HG03457 (cell line): Measurements from ENCODE around the gene AKTIP.
"Not testable (repeated sequence)": the region's sequence is repeated elsewhere in the genome, so short reads cannot be mapped to it uniquely, and the experiment has no call there.

Experiments
- ATAC-seq: cut with Tn5 transposase; IDR thresholded peaks from one replicate; pipeline ENCODE4 v1.9.1; 2021; ENCODE audit warnings: moderate number of reproducible peaks; ENCODE audit not compliant: unreplicated experiment

AKTIP gene

DNA sequence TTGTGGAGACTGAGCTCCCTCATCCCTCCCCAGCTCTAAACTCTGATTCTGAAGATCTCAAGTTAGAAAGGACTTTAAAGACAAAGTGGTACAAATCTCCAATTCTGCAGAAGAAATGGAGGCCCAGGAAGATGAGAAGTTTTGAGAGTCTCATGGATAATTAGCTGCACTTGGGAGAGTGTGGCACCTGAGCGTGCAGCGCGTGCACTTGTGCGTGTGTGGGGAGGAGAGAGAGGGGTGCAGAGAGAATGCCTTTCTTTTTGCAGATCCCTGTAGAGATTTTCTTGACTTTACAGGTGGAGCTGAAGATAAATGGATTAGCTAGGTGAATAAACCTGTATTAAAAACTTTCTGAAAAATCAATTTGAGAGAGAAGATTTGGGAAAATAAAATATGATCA, 14.8 kb upstream of the AKTIP start:
- ATAC-seq, result no peak

DNA sequence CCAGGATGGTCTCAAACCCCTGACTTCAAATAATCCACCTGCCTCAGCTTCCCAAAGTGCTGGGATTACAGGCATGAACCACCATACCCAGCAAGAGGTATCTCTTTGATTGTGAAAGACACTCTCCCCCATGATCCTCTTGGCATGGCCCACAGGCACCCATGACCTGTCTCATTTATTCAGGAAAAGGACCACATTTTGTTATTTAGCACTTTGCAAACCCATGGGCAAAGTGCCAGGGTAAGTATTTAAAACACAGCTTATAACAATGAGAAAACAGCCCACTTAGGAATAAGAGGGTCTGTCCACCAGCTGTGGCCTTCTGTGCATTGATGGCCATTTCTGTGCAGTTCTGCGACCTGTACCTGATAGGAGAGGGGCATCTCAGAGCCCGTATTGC, 12.8 kb upstream of the AKTIP start:
- ATAC-seq, result no peak

DNA sequence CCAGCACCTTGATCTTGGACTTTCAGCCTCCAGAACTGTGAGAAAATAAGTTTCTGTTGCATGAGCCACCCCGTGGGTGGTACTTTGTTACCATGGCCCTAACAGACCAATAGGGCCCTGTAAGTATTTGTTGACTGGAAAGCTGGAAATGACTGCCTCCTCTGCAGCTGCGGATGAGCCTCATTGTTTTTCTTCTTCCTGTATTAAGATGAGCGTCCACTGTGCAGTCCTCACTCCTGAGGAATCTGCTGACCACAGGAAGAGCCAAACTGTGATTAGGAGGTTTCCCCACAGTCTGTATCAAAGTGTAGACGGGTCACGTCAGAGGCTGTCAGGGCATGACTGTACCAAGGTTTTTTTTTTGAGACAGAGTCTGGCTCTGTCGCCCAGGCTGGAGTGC, 12.2 kb upstream of the AKTIP start:
- ATAC-seq, result no peak

DNA sequence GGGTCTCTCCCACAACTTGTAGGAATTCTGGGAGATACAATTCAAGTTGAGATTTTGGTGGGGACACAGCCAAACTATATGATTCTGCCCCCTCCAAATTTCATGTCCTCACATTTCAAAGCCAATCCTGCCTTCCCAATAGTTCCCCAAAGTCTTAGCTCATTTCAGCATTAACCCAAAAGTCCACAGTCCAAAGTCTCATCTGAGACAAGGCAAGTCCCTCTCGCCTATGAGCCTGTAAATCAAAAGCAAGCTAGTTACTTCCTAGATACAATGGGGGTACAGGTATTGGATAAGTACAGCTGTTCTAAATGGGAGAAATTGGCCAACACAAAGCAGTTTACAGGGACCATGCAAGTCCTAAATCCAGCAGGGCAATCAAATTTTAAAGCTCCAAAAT, 9.8 kb upstream of the AKTIP start:
- ATAC-seq, result not testable (repeated sequence)

DNA sequence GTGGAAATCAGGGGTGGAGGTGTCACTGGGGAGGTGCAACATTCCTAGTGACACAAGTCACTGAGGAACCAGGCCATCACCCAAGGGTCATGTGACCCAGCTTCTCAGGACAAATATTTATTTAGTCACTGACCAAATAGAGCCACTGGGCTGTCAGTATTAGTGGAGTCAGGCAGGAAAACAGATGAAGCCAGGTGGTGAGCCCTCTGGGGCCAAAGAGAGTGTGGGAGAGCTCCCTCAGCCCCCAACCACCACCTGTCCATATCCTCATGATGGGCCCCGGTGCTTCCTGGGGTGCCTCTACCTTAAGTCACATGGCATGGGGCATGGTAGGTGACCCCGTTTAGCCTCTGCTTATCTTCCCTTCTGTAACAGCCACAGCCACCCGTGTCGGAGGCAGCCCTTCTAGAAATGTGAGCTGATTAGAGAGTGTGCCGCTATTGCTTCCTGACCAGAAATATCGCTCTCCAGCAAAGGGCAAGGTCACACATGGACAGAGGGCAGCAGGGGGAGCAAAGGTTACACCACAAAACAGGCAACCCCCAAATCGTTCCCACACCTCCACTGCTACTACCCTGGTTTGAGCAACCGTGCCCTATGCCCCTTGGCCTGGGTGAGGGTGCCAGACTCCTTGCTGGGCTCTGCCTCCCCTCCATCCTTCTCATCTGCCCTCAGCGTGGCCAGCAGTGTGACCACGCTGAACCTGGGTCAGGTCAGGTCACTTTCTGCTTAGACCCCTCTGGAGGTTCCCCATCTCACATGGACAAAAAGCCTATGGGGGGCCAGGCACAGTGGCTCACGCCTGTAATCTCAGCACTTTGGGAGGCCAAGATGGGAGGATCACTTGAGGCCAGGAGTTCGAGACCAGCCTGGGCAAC, 8.6 kb upstream of the AKTIP start:
- ATAC-seq, result no peak

DNA sequence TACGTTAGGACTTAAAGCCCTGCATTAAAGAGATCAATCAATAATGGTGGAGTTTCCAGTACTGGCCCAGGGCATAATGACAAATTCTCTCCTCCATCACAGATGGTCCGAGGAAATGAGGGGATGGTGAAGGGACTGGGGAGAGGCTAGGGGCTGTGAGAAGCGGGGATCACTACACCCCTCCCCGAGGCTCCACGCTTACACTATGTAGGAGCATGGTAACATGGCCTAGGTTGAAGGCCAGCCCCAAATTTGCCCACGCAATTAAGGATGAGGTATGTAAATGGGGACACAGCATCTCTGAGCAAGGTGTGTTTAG, 8.0 kb upstream of the AKTIP start:
- ATAC-seq, result no peak

DNA sequence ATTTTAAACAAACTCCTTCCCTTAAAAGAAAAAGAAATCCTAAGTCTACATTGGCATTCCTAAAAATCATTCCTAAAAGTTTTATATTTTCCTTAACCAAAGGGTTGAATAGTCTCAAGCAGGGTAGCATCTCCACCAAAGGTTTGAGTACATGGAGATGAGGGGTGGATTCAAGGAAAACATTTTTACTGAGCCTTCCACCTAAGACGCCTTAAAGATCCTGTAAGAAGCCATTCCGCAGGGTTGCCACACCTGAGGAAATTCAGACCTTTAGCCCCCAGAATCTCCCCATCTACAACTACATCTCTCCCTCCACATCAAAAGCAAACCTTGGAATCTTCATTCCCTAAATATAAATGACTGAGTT, 7.7 kb upstream of the AKTIP start:
- no peak for ATAC-seq

DNA sequence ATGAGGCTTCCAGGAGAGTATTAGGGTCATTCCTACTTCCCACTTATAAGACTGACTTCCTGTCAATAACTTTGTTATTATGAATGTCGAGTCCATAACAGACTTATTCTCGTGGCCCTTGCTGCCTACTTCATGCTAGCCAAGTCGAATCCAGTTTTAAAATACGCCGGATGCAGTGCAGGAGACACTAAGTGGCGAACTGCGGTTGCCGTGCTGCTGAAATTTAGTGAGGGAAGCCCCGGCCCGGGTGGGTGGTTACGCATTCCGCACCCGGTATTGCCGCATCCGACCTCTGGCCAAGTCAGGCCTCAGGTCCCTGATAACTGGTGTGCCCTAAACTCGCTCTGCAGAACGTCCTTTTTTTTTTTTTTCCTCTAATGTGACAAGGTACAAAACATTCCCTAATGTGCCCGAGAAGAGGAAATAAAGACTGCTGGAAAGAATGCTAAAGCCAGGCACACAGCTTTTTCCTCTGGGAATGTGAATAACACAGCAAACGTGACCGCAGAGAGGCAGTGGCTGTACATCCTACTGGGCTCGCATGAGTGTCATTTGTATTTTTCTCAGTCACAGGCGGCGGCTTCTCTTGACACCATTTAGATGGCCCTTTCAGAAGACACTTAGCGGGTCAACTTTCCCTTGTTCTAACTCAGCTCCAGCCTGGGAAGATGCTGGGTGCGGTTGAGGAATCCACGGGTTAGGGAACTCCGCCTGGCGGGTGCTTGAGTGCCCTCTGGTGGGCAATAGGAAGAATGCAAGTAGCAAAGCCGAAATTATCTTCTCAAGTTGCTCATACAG, 7.1 kb upstream of the AKTIP start:
- ATAC-seq, result no peak

DNA sequence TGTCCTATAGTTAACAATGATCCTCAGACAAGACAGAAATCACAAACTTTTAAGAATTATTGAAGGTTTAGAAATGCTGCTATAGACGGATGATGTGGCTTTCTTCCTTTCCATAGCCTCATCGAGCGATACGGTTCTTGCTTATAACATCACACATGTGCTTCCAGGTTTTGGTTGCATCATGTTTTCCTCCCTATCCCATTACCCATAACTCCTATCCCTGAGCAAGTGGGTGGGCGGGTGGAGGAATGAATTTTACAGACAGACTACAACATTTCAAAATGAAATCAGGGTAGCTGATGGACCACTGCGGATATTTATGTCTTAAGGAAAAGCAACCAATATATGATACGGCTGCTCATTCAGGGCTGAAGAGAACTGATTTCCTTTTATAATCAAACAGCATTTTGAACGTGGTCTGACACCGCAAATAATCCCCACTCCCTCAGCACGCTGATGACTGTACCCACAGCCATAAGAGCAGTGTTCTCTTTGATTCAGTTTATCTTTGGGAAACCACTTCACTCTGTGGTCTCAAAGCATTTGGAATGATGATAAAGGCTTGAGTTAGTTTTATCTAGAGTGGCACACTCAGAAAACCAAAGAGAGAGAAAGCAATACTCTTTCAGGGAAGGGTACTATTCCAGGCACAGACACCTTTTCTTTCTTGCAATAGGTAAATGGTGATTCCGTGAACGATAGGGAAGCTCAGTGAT, 4.6 kb upstream of the AKTIP start:
- ATAC-seq, result no peak

DNA sequence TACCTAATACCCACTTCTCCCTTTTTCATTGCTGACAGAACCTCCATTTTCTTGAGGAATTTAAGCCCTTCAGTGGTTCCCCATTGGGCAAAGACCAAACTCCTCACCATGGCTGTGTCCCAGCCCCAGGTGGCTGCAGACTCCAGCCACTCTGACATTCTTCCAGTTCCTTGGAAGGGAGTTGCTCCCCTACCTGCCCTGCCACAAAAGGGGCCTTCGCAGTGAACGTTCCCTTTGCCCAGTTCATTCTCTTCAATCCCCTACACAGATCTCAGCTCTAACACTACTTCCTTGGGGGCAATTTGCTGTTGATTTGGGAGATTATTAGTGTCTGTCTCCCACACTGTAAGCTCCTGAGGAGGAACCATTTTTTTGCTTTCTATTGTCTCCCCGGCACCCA, 3.2 kb upstream of the AKTIP start:
- ATAC-seq, result no peak

DNA sequence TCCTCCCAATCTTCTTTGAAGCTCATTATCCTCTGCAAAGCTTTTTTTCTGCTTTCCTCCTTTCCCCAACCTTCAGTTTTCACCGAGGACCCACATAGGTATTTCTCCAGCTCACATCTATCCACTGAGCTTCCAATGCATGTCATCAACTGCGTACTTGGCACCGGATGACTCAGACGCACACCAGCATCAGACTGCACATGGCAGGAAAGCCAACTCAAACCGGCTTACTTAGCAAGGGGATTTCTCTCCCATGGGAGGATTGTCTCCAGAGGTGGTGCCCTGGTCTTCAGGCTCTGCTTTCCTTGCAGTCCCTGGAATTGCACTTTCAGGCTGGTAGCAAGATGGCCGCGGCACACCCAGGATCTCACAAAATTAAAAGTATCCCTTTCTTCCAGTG, 1.7 kb upstream of the AKTIP start:
- ATAC-seq, result no peak

DNA sequence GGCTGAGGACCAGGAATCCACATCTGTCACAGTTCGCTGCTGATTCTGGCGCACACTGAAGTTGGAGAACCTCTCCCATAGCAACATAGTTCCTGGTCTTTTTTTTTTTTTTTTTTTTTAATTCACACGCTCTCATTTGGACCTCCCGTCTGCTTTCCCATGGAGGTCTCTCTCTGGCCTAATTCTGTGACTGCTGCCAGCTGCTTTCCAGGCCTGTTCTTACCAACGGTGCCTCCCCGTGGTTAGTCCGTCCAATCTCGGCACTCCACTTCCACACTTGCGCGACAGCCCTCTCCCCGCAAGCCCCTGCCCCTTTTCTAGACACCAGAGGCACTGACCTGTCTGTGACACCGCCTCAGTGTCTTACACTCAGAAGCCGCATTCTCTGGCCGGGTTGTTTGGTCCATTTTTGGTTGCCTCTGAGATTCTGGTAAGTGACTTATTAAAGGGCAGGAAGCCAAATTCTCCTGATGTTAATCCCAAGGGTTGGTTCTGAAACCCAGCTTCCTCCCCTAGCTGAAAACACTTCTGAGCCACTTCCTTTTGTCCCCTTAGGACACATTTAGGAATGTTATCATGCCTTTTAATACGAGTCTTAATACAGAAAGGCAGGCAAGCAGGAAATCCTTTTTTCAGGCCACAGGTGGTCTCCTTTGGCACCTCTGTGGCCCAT, 1.1 kb upstream of the AKTIP start:
- no peak for ATAC-seq

DNA sequence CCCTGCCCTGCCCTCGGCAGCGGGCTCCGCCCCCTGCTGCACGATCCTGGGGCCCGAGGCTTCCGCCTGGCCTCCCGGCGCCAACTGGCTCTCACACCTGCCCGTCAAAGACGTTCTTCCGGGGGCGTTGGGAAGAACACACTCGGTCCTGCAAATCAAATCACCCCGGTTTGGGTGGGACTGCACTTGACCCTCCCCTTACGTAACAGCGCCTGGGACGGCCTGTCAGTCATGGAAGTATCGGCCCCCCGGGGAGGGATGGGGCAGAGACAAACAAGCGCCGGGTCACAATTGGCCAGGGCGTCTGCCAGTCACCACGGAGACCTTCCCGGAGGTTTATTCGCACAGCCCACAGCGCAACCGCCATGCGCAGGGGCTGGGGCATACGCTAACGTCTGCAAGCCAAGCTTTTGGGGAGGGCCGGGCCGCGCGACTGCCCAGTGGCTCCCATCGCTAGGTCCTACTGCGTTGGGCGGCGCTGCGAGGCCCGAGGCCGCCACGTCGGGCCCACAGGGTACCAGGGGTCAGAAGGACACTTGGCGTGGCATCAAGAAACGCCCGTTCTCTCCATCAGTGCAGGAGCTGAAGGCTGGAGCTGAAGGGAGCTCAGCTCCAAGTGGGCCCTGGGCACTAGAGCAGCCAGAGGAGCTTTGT, 388 bp upstream of the AKTIP start:
- ATAC-seq, result peak; percentile 97

DNA sequence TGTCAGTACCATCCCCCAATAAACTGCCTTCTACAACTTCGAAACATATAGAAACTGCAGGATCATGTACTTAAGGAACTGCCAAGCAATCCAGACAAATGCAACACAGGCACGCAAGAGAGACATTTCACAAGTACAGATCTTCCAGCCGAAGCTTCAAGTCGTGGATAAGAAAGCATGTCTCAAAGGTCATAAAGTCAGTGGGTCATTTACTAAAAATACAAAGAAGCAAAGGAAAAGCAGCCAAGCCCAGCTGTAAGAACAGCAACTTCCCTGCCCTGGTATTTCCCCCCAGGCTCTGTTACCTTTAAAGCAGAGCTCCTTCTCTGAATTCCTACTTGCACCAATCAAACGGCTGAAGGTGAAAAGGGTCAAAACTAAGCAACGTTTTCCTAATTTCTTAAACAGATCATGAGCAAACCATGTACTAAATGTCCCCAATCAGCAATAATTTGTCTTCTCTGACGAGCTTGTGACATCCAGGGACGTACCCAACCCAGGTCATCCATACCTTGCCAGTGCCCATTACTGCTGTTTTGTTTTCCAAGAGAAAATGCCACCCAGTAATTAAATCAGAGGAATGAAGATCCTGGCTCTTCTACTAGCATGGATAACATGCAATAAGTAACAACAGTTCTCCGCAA, 1.7 kb downstream of the AKTIP start:
- ATAC-seq, result no peak

DNA sequence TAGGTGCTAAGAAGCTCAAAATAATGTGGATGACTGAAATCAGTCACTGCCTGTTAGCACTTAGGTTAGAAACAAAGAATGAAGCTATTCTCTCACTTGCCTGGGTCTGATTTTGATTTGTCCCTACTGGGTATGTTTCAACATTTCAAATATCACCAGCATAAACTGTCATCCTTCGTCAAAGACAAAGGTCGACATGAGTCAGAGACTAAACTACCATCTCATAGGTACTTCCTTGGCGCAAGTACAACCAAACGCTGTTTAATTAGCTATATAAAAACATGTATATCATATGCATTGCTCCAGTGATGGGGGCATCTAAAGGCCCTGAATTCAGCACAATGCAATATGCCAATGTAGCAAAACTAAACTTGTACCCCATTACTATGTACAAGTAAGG, 4.0 kb downstream of the AKTIP start:
- ATAC-seq, result no peak

DNA sequence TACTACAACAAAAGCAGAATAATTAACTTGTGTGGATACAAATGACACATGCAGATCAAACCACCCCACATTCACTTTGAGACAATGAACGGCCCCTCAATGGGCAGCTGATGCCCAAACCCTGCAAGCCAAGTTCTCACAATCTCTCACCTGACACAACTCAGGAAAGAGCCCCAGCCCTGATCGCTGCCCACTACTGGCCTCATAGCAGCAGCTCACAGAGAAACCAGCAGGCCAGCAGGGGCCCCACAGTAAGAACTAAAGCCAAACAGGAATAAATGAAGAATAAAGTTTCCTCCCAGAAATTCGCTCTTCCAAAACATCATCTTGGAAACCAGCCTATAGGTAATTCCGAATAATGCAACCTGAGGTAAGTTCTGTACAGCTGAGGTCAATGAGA, 7.7 kb downstream of the AKTIP start:
- no peak for ATAC-seq

DNA sequence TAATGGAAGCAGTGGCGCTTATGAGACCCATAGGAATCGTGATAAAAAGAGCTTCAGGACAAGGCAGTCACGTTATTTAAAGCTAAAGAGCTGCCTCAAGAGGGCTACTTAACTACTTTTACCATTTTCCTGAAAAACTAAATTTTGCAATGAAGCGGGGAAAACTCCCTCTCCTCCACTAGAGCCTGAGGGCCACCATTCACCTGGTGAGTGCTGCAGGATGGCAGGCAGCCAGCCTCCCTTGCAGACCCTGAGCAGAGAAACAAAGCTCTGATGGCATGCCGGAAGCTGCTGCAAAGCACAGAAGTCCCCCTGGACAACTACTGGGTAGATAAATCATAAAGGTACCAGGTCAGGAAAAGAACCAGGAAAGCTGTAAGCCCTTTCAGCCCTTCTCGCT, 8.4 kb downstream of the AKTIP start:
- no peak for ATAC-seq

DNA sequence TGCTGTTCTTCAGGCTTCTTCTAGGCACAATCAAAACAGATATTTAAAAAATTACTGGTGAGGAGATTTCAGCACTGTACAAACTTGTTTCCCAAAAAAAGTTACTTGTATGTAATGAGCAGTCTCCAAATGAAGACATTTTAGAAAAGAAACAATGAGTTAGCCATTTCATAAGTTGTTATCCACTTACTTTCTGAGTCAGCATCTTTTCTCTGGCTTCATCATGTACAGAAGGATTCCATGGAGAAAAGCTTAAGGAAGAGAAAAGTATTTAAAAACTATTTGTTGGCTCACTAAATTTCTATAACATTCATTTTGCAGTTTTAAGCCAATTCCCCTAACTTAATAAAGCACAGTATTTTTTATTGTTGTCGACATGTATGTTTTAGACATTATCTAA, 10.5 kb downstream of the AKTIP start:
- no peak for ATAC-seq

DNA sequence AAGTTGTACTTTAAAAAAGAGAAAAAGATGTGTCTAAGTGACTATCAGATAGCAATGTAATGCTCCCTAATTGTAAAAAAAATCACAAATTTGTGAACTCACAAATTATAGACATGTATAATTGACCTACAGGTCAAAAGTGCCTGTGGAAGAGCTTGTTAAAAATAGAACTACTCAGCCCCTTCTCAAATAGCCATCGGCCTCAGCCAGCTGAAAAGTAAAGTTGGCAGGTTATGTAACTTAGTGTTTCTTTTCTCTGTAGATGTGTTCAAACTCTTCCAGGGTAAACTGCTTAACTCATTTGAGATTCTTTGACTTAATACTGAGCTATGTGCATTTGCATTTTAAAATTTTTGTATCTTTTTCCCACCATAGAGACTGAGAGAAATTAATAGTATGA, 13.3 kb downstream of the AKTIP start:
- ATAC-seq, result no peak

DNA sequence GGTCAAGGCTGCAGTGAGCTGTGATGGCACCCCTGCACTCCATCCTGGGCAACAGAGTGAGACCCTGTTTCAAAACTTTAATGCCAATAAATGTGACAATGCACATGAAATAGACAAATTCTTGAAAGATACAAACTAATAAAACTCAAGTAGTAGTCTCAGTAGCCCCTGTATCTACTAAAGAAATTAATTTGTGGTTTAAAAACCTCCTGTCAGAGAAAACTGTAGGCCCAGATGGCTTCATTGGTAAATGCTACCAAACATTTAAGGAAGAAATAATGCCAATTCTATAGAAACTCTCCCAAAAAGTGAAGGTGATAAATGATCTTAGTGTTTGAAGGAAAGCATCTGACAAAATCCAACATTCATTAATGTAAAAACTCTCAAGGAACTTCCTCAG, 16.8 kb downstream of the AKTIP start:
- ATAC-seq, result no peak
